Measurements from ENCODE around the gene TMPRSS3.

TMPRSS3 gene

DNA sequence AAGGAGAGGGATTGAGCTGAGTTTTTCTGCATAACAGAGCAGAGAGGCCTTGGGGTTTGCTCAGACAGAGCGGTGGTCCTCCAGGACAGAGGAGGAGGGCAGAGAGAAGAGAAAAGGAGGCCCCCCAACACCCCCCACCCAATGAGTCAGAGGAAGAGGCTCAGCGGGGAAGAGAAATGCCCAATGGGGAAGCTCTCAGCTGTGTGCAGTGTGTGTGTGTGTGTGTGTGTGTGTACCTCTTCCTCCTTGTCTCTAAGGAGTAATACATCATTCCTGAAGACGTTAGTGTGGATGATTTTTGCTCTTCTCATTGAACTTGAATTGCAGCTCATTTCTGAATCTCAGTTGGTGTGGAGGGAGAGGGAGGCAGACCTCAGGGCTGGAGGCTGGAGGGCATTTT, 8.7 kb downstream of the TMPRSS3 start:
- no peak for DNase-seq

DNA sequence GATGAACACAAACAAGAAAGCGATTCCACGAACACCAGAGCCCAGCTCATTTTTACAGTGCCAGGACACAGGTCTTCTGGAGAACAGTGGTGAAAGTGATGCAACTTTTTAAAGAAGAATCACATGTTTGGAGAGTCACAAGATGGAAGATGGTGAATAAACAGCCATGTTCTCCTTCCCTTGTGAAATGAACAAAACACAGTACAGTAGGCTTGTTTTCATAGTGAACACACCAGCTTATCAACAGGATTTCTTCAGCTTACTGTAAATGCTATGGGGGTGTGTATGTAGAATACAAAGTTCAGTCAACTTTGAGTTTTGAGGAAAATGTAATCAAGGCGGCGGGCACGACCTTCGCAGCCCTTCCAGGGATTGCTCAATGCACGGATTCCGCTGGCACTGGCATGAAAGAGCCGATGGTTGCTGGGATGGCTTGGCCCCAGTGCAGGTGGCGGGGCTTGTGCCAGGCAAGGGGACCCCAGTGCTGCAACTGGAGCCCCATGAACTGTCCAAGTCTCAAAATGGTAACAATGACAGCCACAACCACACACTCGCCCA, 9.7 kb downstream of the TMPRSS3 start:
- no peak for DNase-seq

DNA sequence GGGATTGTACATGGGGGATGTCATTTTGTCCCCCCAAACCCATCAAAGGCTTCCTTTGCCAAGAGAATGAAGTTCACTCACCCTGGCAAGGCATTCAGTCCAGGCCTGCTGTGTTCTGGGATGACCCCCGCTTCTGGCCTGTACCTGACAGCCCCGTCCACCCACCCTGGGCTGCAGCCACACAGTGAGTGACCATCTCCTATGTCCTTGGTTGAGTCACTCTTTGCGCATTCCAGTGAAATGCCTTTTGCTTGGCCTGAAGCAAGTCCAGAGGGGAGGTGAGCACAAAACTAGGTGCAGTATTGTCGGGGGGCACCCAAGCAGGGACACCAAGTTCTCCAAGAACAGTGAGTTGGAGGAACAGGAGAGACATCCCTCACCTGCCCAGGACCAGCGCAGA, 10.2 kb downstream of the TMPRSS3 start:
- no peak for DNase-seq

DNA sequence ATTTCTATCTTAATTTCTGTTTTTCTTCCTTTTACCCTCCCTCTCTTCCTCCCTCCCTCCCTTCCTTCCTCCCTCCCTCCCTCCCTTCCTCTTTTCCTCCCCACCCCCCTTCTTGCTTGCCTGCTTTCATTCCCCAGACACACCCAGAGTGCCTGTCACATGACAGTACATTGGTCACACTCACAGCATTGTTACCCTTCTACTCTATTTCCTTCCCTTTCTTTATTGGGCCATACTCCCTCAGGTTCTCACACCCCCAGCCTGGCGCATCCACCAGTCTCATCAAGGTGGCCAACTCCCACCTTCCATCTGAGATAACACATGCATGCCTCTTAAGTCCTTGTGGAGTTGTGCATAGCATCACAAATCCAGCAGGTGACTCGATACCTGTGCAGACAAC, 10.9 kb downstream of the TMPRSS3 start:
- peak in 1 of 2 experiments; percentile 36 for DNase-seq

DNA sequence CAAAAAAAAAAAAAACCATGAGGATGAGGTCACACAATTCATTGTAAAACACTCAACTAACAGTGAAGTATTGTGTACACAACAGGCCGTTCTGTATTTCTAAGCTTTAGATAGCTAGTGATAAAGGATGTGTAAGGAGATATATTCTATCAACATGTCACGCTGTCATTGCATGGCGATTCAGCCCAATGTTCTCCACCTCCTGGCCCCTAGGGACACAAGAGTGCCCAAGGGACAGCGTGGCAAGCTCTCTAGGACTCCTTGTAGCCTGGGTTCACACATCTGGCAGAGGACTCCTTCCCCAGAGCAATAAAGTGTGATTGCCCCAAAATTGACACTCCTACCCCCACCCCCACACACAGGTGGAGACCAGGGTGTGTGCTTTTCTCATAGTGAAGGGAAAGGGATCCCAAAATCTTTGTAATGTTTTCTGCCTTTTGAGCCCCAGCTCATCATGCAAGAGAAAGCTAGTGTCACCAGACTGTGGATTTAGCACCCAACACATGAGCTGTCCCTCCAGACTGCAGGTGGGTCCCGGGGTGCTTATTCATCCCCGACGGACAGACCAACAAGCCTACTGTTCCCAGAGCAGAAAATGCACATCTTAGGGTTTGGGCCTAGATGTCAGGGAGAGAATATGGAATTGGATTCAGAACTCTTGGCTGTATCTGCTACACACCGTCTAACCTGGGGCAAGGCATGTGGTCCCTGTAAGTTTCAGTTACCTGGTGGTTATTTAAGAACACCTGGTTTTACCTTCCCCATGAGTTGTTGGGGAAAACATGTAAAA, 11.5 kb downstream of the TMPRSS3 start:
- DNase-seq, result no peak

DNA sequence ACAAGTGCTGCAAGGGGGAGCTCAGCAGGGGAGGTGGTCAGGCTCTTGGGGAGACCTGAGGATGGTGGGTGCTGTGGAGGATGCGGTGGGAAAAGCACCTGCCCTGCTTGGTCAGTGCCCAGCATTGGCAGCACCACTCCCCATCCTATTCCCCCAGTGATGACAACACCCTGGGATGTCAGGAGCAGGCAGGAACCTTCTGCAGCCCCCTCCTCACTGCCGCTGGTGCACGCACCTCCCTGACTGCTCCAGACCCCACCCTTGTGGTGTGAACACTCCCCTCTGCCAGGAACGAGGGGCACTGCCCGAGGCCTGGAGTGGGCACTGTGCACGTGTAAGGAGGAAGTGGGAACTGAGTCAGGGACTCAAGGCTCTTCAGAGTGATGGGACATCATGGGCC, 12.5 kb downstream of the TMPRSS3 start:
- no peak for DNase-seq

DNA sequence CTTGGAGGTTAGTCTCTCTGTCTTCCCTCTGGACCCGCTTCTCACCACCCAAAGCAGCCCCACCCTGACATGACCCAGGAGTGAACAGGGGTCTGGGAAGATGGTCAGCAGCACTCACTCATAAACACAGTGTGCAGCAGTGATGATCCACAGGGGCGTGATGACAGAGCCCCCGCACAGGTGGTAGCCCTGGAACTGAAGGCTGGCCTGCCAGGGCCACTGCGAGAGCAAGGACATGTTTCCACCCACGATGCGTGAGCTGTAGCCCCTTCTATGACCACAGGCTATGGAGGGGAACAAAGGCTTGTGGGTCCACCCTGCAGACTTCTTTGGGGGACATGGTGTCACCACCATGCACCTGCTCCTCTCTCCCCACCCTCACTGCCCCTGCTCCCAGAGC, 12.9 kb downstream of the TMPRSS3 start:
- no peak for DNase-seq

DNA sequence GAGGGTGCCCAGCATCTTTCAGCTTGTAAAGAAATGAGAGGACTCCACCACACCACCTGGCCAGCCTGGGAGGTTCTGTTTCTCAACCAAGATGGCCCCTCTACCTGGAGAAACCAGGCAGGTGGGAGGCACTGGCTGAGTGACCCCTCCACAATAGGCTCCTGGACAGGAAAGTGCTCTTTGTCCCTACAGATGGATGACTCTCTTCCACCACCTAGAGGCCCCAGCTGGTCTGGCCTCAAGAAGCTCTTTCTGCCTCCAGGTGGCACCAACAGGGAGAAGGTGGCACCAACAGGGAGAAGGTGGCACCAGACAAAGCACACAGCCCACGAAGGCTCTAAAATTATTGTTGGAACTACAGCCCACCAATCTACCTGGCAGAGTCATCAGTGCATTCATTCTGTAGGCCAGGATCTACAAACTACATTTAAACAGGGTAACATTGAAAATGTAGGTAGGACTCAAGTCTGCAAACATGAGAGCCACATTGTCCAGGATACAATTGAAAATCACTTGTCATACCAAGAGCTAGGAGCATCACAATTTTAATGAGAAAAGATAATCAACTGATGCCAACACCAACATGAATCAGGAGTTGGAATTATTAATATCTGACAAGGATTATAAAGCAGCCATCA, 14.4 kb downstream of the TMPRSS3 start:
- peak; percentile 74 to 89 for DNase-seq

DNA sequence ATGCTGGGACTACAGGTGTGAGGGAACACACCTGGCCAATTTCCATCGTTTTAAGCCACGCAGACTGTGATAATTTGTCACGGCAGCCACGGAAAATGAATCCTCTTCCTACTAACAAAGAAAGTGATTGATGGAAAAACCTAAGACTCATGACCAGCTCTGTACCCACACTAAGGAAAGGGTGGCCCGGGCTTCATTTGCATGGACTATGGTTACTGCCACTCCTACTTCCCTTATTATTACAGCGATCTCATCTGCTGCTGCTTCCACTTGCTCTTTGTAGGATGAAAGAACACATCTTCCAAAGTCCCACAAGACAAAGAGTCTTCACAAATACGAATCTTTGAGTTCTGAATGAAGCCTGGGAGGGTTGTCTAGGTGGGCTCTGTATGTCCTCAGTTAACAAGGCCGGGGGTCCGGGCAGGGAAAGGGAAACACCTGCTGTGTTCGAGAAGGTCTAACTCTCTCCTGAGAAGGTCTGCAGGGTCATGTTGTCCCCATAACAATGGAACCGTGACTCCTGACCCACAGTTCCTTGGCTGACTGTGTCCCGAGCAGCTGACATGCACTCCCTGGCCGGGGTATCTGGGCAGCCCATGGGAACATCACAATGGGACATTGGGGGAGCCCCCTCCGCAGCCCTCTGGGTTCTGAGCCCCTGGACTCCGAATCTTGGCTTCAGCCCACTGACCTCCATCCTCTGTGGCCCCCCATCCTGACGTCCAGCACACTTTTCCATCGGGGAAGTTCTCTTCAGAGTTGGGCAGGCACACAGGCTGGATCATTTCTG, 16.2 kb downstream of the TMPRSS3 start:
- DNase-seq, result peak in 1 of 2 experiments; percentile 31

DNA sequence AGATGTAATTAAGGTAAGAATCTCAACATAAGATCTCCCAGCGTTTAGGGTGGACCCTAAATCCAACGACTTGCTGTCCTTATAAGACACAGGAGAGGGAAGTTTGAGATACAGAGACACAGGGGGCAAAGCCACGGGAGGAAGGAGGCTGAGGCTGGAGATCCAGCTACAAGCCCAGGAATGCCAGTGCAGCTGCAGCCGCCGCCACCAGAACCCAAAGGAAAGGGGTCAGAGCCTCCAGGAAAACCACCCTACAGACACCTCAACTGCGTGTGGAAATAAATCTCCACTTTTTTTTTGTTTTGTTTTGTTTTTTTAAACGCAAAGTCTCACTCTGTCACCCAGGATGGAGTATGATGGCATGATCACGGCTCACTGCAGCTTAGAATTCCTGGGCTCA, 17.4 kb downstream of the TMPRSS3 start:
- DNase-seq, result no peak

DNA sequence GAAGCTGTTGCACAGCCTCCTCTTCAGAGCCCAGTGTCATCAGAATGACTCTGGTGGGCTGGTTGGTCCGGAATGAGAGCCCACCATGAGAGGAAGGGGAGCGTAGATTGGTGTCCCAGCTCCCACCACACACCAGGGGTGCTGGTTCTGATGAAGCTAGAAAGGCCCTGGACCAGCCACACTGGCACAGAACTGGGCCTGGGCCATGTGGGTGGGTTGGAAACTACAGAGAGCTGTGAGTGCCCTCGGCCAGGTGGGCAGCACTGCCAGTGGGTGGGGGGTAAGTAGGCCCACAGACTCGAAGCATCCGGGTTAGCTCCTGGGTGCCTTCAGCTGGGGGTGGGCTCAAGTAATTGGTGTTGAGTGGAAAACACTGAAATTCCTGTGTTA, 17.9 kb downstream of the TMPRSS3 start:
- no peak for DNase-seq

DNA sequence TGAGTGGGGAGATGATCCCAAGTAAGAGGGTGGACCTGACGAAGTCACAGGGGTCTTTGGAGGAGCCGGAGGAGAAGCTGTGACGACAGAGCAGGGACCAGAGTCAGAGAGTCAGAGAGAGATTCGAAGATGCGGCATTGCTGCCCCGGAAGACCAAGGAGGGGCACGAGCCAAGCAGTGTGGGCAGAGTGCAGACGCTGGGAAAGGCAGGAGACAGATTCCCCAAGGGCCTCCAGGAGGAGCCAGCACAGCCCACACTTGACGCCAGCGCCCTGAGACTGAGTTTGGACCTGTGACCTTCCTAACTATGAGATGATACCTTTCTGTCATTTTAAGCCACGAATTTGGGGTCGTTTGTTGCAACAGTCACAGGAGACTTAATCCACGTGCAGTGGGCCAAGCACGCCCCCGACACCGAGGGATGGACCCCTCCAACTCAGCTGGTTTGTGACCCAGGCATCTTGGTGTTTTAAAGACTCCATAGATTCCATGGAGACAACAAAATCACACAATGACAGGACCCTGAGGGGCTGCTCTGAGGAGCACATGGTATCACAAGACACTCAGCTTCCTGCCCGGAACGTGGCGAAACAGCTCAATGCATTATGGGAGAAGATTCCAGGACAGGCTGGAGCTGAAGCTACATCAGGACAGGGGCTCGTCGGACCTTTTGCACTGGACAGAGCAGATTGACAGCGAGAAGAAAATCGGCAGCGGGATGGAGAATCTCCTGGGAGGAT, 18.5 kb downstream of the TMPRSS3 start:
- no peak for DNase-seq

DNA sequence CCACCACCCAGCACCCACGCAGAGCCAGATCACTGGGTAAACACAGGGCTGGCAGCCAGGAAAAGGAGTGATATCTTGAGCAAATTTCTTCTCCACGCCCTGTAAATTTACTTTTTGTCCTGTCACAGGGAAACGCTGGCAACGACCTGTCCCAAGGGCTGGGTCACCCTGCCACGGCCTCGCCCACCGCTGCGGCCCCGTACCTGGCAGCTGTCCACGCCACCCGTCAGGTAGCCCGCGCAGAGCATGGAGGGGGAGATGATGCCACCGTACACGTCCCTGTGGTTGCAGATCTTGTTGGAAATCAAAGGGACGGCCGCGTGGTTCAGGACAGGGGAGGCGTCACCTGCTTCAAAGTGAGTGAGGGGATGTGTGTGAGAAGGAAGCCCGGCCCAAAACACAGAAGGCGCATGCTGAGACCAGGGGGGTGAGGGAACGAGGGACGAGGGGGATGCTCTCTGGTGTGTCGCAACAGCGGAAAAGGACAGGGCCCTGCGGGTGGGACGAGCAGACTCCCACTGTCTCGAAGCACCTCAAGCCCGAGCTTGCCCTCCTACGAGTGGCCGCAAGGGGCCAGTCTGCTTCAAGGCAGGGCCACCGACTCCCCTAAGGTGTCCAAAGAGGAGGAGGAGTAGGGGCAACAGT, 19.4 kb downstream of the TMPRSS3 start:
- DNase-seq, result peak in 1 of 2 experiments; percentile 42

DNA sequence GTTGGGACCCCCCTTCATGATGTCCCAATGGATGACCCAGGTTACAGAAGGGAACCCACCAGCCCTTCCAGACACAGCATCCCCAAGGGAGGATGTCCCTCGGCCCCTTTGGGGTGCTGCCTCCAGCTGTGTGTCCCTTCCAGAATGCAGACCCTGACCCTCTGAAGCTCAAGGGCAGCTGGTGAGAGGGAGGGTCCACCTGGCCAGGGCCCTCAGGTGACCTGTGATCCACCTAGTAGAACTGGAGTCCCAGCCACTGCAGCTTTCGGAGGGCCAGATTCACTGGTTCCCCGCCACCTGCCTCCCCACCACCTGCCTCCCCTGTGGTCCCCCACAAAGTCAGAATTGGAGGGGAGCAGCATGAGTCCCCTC, 19.9 kb downstream of the TMPRSS3 start:
- no peak for DNase-seq

DNA sequence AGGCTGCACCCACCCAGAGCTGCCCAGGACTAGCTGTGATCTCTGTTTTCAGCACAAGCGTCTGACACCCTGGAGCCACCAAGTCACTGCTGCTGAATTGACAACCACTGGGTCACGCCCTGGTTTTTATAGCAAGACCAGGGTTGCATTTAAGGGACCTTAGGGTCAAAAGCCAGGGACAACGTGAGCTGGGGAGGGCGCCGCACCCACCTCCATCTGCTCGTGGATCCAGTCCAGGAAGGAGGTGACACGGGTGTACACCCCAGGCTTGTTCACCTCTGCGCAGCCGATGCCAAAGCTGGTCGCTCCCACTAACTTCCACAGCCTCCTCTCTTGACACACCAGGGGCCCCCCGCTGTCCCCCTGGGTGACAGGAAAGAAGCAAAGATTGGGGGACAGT, 20.3 kb downstream of the TMPRSS3 start:
- no peak for DNase-seq

DNA sequence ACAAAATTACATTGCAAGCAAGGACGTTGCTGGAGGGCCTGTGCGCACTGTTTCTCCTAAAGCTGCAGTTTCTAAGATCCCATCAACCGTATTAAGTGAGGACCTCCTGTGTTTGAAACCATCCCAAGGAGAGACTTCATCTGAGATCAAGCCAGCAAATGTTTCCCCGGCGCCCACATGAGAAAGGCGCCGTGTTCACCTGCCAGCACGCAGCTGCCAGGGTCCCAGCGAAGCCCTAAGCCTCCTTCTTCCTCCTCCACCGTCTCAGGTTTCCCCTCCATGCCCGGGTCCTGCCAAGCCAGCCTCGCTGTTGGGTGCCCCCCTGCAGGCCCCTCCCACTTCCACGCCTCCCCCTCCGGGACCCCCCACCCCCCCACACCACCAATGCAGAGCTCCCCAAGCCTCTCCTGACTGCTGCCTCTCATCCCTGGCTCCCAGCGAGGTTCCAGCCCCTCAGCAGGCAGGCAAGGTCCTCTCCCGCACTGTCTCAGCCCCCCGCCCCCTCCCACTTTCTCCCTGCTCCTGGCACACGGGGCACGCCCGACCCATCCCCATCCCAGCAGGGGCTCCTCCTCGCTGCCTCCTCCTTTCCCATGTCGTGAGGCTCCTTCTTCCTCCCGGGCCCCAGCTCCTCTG, 20.9 kb downstream of the TMPRSS3 start:
- no peak for DNase-seq

DNA sequence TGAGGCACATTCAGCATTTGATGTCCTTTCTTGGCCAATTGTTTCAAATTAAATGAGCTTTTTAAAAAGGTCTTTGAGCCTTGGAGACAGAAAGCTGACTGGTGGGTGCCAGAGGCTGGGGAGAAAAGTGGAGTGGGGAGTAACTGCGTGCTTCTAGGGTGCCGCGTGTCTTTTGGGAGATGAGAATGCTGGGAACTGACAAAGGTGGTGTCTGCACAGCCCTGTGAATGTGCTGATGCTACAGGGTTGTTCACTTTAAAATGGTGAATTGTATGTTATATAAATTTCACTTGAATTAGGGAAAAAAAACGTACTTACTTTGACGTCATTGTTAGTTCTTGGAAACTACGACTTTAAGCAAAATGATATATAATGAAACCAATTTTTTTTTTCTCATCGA, 21.4 kb downstream of the TMPRSS3 start:
- DNase-seq, result no peak

DNA sequence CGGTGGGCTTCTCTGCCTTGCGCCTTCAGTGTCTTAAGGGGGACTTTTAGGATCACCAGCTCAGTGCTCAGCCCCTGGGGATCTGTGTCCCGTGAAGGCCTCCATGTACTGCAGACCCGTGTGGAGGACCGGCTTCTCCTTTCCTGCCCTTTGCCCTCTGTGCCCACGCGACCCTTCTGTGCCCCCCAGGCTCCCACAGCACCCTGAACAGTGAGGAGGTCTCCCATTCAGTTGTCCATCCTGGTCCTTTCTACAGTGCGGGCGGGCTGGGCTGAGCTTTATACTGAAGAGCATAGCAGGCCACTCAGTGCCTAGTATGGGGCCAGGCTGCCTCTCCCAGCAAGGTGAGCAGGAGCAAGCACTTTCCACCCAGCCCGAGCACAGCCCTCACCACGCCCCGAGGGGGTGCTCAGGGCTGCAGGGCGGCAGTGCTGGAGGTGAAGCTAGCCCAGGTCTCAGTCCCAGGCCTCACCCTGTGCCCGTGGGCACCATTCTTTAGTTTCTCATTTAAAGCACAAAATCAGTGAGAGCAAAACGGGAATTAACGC, 21.9 kb downstream of the TMPRSS3 start:
- DNase-seq, result no peak

DNA sequence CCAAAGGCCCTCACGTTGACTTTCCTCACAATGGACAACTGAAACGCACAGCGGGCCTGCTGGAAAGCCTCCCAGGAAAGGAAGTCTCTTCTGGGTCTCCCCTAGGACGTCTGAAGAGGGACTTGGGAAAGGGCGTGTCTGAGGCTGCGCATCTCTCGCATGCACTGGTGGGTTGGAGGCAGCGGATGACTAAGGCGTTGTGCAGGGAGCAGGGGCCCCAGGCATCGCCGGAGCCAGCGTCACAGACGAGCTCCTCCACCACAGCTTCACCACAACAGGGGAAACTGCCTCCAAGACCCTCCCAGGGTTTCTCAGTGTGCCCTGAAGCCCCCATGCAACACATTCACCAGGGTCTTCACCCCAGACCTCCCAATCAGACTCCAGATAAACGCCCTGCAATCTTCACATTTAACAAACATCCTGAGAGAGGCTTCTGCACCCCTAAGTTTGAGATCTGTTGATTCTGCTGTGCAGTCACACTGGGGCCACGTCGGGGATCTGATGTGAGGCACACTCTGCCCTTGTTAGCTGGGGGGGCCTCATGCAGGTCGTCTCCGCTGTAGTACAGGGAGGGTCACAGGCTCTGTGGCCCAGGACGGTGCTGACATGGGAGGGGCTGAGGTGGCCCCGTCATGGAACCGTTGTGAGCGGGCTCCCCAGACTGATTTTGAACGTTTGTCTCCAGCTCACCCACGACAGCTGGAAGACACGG, 22.5 kb downstream of the TMPRSS3 start:
- DNase-seq, result no peak

DNA sequence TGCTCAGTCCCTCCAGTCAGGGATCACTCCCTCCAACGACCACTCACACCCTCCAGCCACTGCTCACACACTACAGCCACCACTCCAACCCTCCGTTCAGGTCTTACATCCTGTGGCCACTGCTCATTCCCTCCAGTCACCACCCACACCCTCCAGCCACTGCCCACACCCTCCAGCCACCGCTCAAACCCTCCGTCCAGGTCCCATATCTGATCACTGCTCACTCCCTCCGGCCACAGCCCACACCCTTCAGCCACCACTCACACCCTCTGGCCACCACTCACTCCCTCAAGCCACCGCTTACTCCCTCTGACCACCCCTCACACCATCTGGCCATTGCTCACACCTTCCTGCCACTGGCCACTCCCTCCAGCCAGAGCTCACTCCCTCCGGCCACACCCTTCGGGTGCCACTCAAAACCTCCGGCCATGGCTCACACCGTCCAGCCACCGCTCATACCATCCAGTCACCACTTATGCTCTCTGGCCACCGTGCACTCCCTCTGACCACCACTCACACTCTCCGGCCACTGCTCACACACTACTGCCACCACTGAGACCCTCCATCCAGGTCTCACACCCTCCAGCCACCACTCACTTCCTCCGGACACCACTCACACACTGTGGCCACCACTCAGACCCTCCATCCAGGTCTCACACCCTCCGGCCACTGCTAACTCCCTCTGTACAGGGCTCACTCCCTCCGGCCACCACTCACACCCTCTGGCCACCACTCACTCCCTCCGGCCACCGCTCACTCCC, 24.8 kb downstream of the TMPRSS3 start:
- DNase-seq, result no peak

Data from NCI-H526 (cell line).